Keratinocyte (primary cell): Measurements from ENCODE around the gene NTRK1. TPM values are rescaled to one million over a fixed set of nuclear protein-coding genes. Genes with fewer than 3 reads are reported as not detected.

ENCODE experiments used
- DNase-seq: peaks from one replicate; pipeline ENCODE4 v3.0.0-alpha.2; 2011; ENCODE audit warnings: low read depth, missing footprints, low spot score
- FAIRE-seq: peaks from 2 replicates; lab custom pipeline; 2011; peaks lifted over from hg19 to GRCh38; lab: Jason Lieb, UNC
- H2AFZ ChIP-seq: 2 replicates; pipeline ENCODE4 v1.6.0; 2012; ENCODE audit warnings: low read length, control low read depth, inconsistent platforms; ENCODE audit not compliant: control insufficient read depth
- H3K27ac ChIP-seq: 2 replicates; pipeline ENCODE4 v1.5.1; 2011; ENCODE audit warnings: low read length; ENCODE audit not compliant: control insufficient read depth, insufficient read depth
- H3K27me3 ChIP-seq: 3 replicates; pipeline ENCODE4 v1.6.0; 2011; ENCODE audit warnings: low read length; ENCODE audit not compliant: control insufficient read depth, insufficient read depth; ENCODE audit errors: extremely low read depth
- H3K36me3 ChIP-seq, 2 experiments: 2 replicates in 1 of 2; 3 replicates in 1 of 2; pipeline ENCODE4 v1.5.1; 2011; ENCODE audit warnings: low read length in 2 of 2, mild to moderate bottlenecking in 1 of 2; ENCODE audit not compliant: control insufficient read depth in 2 of 2, insufficient read depth in 2 of 2; ENCODE audit errors: extremely low read depth in 1 of 2
- H3K4me1 ChIP-seq: 3 replicates; pipeline ENCODE4 v1.5.1; 2011; ENCODE audit warnings: low read length; ENCODE audit not compliant: control insufficient read depth, insufficient read depth; ENCODE audit errors: extremely low read depth
- H3K4me2 ChIP-seq: 3 replicates; pipeline ENCODE4 v1.6.0; 2011; ENCODE audit warnings: low read depth, low read length; ENCODE audit not compliant: control insufficient read depth, insufficient read depth; ENCODE audit errors: extremely low read depth
- H3K4me3 ChIP-seq, 3 experiments: fragments of 200-600 bp in 1 of 3; sonication (generic) in 1 of 3; 2 replicates in 2 of 3; 3 replicates in 1 of 3; pipeline ENCODE4 v1.5.1; 2011 to 2016; ENCODE audit warnings: low read length in 3 of 3, mild to moderate bottlenecking in 3 of 3, control low read depth in 2 of 3, inconsistent platforms in 1 of 3, low read depth in 1 of 3, mixed read lengths in 1 of 3, mixed run types in 1 of 3, moderate library complexity in 1 of 3; ENCODE audit not compliant: control insufficient read depth in 2 of 3, insufficient read depth in 2 of 3; ENCODE audit errors: extremely low read depth in 1 of 3
- H3K79me2 ChIP-seq: 2 replicates; pipeline ENCODE4 v1.6.0; 2012; ENCODE audit warnings: low read length; ENCODE audit not compliant: control insufficient read depth, insufficient read depth
- H3K9ac ChIP-seq: 3 replicates; pipeline ENCODE4 v1.6.0; 2011; ENCODE audit warnings: low read length; ENCODE audit not compliant: control insufficient read depth, insufficient read depth; ENCODE audit errors: extremely low read depth
- H3K9me1 ChIP-seq: 3 replicates; pipeline ENCODE4 v1.6.0; 2011; ENCODE audit warnings: low read length; ENCODE audit not compliant: control insufficient read depth, insufficient read depth; ENCODE audit errors: extremely low read depth
- H3K9me3 ChIP-seq: 2 replicates; pipeline ENCODE4 v1.5.1; 2012; ENCODE audit warnings: low read depth, low read length; ENCODE audit not compliant: control insufficient read depth
- H4K20me1 ChIP-seq: 3 replicates; pipeline ENCODE4 v1.6.0; 2011; ENCODE audit warnings: low read length; ENCODE audit not compliant: control insufficient read depth, insufficient read depth; ENCODE audit errors: extremely low read depth
- CTCF ChIP-seq, 3 experiments: IDR thresholded peaks in 1 of 3; conservative IDR thresholded peaks in 1 of 3; optimal IDR thresholded peaks in 1 of 3; 2 replicates in 2 of 3; 3 replicates in 1 of 3; pipeline versions ENCODE3 to v1.5.1; 2011; ENCODE audit warnings: low read length in 3 of 3, mild to moderate bottlenecking in 3 of 3, moderate library complexity in 2 of 3, control low read depth in 1 of 3, inconsistent platforms in 1 of 3; ENCODE audit not compliant: insufficient read depth in 2 of 3; ENCODE audit errors: extremely low read depth in 1 of 3
- EZH2 ChIP-seq: IDR thresholded peaks from one replicate; pipeline ENCODE4 v1.6.1; 2012; ENCODE audit warnings: inconsistent platforms, mild to moderate bottlenecking, low read length, moderate library complexity
- dilution Hi-C: fragments of 300-500 bp; cut with MboI; formaldehyde crosslinking; loops from one replicate; pipeline ENCODE4 v1.7.0; 2020; ENCODE audit warnings: low sequenced_read_pairs; ENCODE audit not compliant: extremely low pct_ligation_motif_present
- polyA plus RNA-seq, 5 experiments: library from polyadenylated mRNA; depleted of rRNA in 3 of 5; stranded (reverse) in 3 of 5; stranded (forward) in 1 of 5; unstranded in 1 of 5; fragments of >200 nt; gene quantifications; 1 replicate in 1 of 5; 2 replicates in 3 of 5; 3 replicates in 1 of 5; pipeline versions ENCODE4 v1.2.1 to v1.2.3, GENCODE V29; 2011 to 2012; ENCODE audit warnings: missing spikeins in 2 of 5, low read depth in 1 of 5, low replicate concordance in 1 of 5

NTRK1 gene
- polyA plus RNA-seq, 1 donor (not counting 4 experiments of a cell fraction or from before 2014, with no cell fraction given) = 0.03 TPM

GRCh38 chr1:156866249-156866909, 5.7 kb downstream of the NTRK1 start:
- dilution Hi-C loops = no loop called here
- no peak for FAIRE-seq
- no peak overlapping the region for H3K27ac ChIP-seq

GRCh38 chr1:156868341-156868740, 7.7 kb downstream of the NTRK1 start:
- H3K9me1 ChIP-seq = no peaks in the 10 kb centered on the region
- no peak overlapping the region for H3K27ac ChIP-seq
- H3K4me2 ChIP-seq = no peak overlapping the region
- H3K9ac ChIP-seq = no peak overlapping the region
- no peaks in the 10 kb centered on the region for H3K36me3 ChIP-seq
- H2AFZ ChIP-seq = no peak overlapping the region
- H3K79me2 ChIP-seq = no peaks in the 10 kb centered on the region
- no peaks in the 10 kb centered on the region for H3K9me3 ChIP-seq
- no peak for FAIRE-seq
- dilution Hi-C loops = no loop called here
- no peaks in the 10 kb centered on the region for H4K20me1 ChIP-seq
- H3K4me3 ChIP-seq = no peak overlapping the region
- no peak for DNase-seq
- peaks cover 10% of the 10 kb centered on the region for H3K27me3 ChIP-seq
- TF ChIP-seq CTCF (optimal IDR thresholded peaks at IDR 0.05 in 1 of 3, IDR thresholded peaks at IDR 0.05 in 1 of 3, conservative IDR thresholded peaks at IDR 0.05 in 1 of 3; ENCODE audit: extremely low read depth in 1 of 3, insufficient read depth in 2 of 3, low read length in 3 of 3) (no peak), EZH2 (no peak)
- peaks cover 13% of the 10 kb centered on the region for H3K4me1 ChIP-seq

More at GRCh38 chr1:156866249-156866909, 5.7 kb downstream of the NTRK1 start:
- Histone ChIP-seq H3K9me3 (no peaks in the 10 kb centered on the region), H3K27me3 (peaks cover 26% of the 10 kb centered on the region), H3K4me3 (no peak overlapping the region), H3K9ac (no peak overlapping the region), H3K36me3 (no peaks in the 10 kb centered on the region), H4K20me1 (peaks cover 4% of the 10 kb centered on the region), H2AFZ (no peak overlapping the region), H3K4me1 (peaks cover 17% of the 10 kb centered on the region), H3K9me1 (no peaks in the 10 kb centered on the region), H3K79me2 (no peaks in the 10 kb centered on the region), H3K4me2 (no peak overlapping the region)
- DNase-seq = no peak
- TF ChIP-seq EZH2 = no peak
- no peak for TF ChIP-seq CTCF (optimal IDR thresholded peaks at IDR 0.05 in 1 of 3, IDR thresholded peaks at IDR 0.05 in 1 of 3, conservative IDR thresholded peaks at IDR 0.05 in 1 of 3; ENCODE audit: extremely low read depth in 1 of 3, insufficient read depth in 2 of 3, low read length in 3 of 3)
